Astrocyte of the spinal cord (primary cell): ENCODE measurements around the gene KLHL24.
"Not testable (repeated sequence)": the region's sequence is repeated elsewhere in the genome, so short reads cannot be mapped to it uniquely, and the experiment has no call there.

ENCODE experiments used
- DNase-seq: peaks from one replicate; pipeline ENCODE4 v3.0.0; 2011; ENCODE audit warnings: low read depth, low spot score
- H3K4me3 ChIP-seq: 2 replicates; pipeline ENCODE4 v1.5.1; 2011; ENCODE audit warnings: low read depth, mild to moderate bottlenecking, low read length, moderate library complexity
- in situ Hi-C: cut with HindIII; loops from 2 replicates; pipeline ENCODE4 v1.10.0; 2017; ENCODE audit warnings: low sequenced_read_pairs
- TF ChIP-seq, protein P1 (sequence below): IDR thresholded peaks from 2 replicates; pipeline ENCODE4 v1.5.1; 2012; ENCODE audit warnings: low read depth, mild to moderate bottlenecking, low read length, inconsistent platforms

The KLHL24 gene

DNA sequence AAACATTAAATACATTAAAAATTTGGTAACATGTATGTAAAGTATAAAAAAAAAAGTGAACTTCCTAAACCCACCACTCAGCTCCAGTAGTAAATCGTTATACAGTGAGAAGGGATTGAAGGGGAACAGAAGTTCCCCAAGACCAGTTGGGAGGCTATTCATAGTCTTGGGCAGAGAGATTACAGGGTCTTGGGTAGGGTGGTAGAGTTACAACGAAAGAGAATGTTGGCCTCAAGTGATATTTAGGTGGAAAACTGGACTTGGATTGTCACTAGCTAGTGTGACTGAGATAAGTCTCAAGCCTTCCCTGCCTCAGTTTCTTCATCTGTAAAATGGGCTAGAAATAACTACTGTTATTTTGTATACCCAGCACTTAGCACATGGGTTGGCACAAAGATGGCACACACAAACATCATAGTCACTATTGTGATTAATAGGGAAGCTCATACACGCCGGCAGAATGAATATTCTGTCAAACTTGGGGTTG, 61.7 kb downstream of the KLHL24 start:
- DNase-seq: no peak
- in situ Hi-C loops: no loop called here
- peak overlapping the region; percentile 57 for H3K4me3 ChIP-seq
- TF ChIP-seq, protein P1, sequence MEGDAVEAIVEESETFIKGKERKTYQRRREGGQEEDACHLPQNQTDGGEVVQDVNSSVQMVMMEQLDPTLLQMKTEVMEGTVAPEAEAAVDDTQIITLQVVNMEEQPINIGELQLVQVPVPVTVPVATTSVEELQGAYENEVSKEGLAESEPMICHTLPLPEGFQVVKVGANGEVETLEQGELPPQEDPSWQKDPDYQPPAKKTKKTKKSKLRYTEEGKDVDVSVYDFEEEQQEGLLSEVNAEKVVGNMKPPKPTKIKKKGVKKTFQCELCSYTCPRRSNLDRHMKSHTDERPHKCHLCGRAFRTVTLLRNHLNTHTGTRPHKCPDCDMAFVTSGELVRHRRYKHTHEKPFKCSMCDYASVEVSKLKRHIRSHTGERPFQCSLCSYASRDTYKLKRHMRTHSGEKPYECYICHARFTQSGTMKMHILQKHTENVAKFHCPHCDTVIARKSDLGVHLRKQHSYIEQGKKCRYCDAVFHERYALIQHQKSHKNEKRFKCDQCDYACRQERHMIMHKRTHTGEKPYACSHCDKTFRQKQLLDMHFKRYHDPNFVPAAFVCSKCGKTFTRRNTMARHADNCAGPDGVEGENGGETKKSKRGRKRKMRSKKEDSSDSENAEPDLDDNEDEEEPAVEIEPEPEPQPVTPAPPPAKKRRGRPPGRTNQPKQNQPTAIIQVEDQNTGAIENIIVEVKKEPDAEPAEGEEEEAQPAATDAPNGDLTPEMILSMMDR: no peak

DNA sequence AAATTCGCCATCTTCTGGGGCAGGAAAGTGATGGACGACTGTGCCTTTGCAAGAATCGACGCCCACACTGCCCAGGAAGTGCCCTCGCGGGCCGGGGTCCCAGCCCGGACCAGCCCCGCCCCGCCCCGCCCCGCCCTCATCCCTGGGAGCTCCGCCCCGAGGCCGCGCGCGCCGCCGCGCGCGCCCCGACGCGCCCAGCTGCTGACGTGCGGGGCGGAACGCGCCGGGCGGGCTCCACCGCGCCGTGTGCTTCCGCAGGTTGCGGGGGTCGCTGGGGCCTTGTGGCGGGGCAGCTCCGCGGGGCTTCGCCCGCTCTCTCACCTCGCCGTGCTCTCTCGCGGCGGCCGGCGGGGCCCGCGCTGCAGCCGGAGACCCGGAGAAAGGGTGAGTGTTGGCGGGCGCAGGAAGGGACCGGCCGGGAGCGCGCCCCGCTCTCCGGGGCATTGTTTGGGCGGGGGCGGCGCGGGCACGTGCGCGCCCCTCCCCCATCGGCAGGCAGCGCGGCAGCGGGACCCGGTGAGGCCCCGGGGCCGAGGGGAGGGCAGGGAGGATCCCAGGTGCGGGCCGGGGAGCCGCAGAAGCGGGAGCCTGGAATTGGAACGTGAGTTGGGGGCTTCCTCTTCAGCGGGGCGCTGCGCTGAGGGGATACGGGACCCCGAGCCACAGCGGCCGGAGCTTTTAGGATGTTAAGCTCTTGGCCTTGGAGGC, 62.3 kb downstream of the KLHL24 start, which contains the start of gene YEATS2:
Gene YEATS2 (plus strand): TSS at position 188 of the 708 bp plus-strand sequence. CDS start 17,366 bp downstream, outside the sequence.
- in situ Hi-C loops: no loop called here
- TF ChIP-seq, protein P1: no peak
- peak within 1 kb of the TSS; percentile 57 for H3K4me3 ChIP-seq
- peak; percentile 56 for DNase-seq

DNA sequence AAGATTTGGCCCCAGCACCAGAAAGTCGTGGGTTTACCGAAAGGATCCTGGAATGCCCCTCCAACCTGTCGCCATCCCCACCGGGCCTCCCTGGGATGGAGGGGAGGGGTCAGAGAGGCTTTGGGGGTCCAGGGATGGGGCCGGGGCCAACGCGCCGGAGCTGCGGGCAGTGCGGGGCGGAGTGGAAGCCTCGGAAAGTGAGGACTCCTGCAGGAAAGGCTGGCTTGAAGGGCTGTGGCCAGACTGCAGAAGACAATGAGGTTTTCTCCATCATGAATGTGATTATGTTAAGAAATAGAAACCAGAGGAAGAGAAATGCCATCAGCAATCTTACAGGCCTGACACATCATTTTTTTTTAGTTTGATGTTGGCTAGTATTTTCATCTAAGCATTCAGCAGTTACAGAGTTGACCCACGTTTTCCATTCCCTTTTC, 62.9 kb downstream of the KLHL24 start:
- DNase-seq: peak; percentile 35
- peak overlapping the region; percentile 57 for H3K4me3 ChIP-seq
- in situ Hi-C loops: no loop called here
- TF ChIP-seq, protein P1: no peak

DNA sequence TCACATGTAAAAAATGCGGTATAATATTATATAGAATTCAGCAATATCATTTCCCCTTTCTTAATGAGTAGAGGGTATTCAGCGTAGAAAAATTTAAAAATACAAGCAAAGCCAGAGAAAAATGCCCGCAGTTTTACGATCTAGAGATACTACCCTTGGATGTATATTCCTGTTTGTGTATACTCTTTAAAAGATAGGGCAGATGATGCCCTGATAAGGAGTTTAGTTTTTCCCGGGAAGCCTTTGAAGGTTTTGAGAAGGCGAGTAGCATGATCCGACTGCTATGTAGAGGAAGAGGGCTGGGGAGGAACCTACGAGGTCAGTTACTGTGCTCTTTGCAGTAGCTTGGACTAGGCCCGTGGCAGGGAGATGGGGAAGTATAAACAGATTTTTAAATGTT, 63.3 kb downstream of the KLHL24 start:
- DNase-seq: peak; percentile 36
- peak overlapping the region; percentile 57 for H3K4me3 ChIP-seq
- in situ Hi-C loops: no loop called here
- TF ChIP-seq, protein P1: no peak

DNA sequence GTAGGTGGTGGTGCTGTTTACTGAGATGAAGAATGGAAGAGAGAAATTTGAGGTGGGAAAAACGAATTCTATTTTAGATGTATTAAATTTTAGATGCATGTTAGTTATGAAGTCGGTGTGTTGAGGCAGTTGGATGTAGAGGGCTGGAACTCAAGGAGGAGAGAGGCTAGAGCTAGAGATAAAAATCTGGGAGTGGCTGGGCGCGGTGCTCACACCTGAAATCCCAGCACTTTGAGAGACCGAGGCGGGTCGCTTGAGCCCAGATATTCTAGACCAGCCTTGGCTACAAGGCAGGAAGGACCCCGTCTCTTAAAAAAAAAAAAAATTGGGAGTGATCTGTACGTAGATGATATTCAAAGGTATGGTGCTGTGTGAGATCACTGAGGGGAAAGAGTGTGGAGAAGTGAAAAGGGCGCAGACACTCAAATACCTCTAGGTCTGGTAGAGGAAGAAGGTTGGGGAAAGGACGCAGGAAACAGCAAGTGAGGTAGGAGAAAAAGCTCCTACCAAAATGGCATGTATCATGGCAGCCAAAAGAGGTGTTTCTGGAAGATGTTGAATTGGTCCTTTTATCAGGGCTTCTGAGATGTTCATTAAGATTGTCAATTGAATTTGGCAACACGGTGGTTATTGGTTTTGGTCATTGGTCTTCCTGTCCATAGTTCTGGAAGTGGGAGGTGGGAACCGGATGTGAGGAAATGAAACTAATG, 64.0 kb downstream of the KLHL24 start:
- in situ Hi-C loops: no loop called here
- no peak for DNase-seq
- peak overlapping the region; percentile 57 for H3K4me3 ChIP-seq
- TF ChIP-seq, protein P1: no peak

DNA sequence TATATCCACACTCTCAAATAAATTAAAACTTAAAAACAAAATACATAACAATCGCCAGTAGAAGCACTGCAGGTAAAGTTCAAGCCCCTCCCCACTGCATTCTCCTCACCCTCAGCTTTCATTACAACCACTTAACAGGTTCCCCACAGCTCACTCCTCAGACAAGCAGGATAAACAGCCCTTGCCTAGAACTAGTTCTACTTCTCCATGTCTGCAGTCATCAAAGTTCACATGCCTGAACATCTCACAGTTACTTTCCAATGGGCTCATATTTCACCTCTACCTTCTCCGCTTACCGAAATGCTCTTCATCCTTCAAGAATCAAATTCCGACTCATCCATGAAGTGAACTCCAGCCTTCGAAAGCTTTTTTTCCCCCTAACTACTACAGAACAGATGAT, 66.3 kb downstream of the KLHL24 start:
- no peak overlapping the region for H3K4me3 ChIP-seq
- no peak for DNase-seq
- TF ChIP-seq, protein P1: no peak
- in situ Hi-C loops: no loop called here

DNA sequence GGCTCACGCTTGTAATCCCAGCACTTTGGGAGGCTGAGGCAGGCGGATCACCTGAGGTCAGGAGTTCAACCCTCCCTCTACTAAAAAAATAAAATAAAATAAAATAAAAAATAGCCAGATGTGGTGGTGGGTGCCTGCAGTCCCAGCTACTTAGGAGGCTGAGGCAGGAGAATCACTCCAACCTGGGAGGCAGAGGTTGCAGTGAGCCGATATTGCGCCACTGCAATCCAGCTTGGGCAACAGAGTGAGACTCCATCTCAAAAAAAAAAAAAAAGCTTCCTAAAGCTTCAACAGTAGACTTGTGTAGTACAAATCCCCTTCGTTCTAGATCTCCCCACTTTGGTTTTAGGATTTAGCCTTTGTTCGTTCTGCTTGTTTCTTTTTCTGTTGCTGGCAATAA, 68.5 kb downstream of the KLHL24 start:
- in situ Hi-C loops, H3K4me3 ChIP-seq: not testable (repeated sequence)

More for the DNA sequence above, 68.5 kb downstream of the KLHL24 start:
- DNase-seq: not testable (repeated sequence)
